Measurements from ENCODE around the gene NPW.

NPW gene

DNA sequence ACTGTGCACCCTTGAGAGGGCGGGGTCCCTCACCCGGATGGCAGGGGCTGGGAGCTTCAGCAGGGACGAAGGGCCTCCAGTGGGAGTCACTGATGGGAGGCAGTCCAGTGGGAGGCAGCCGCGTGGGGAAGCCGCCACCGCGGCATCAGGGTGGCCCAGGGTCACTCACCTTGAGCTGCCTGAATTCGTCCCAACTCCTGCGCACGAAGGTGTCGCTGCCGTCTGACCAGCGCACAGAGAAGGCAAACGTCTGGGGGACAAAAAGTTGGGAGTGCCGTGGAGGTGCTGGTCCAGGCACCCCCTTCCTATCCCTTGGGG lies 38.9 kb upstream of the NPW start:
- no peak for TF ChIP-seq CTCF (conservative IDR thresholded peaks at IDR 0.05)
- TF ChIP-seq ZFX (IDR thresholded peaks at IDR 0.05) = no peak

DNA sequence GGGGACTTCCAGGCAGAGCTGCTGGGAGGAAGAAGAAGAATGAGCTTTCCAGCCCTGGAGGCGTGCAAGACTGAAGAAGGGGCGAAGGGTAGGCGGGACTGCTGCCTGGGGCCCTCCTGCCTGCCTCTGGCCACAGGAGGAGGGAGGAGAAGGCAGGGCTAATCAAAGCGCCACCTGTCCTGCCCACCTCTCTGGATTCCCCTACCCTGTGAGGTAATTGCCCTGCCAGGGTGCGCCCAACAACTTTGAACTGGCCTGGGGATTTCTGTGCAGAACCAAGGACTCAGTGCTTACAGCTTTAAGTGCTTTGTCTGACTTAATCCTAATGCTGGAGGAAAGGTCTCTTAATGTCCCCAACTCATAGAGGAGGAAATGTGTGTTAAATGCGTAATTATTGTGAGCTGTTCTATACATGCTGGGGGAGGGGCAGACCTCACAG lies 38.2 kb upstream of the NPW start, which contains the start of gene NOXO1:
Gene NOXO1, minus strand, starts transcription at position 72 of the 439 bp plus-strand sequence. CDS start 290 bp downstream, outside the sequence.
- TF ChIP-seq CTCF (conservative IDR thresholded peaks at IDR 0.05) (no peak), ZFX (IDR thresholded peaks at IDR 0.05) (no peak)
- no peak within 1 kb of the TSS for H3K27ac ChIP-seq

More for the DNA sequence above, 38.9 kb upstream of the NPW start:
- H3K27ac ChIP-seq = no peak overlapping the region

DNA sequence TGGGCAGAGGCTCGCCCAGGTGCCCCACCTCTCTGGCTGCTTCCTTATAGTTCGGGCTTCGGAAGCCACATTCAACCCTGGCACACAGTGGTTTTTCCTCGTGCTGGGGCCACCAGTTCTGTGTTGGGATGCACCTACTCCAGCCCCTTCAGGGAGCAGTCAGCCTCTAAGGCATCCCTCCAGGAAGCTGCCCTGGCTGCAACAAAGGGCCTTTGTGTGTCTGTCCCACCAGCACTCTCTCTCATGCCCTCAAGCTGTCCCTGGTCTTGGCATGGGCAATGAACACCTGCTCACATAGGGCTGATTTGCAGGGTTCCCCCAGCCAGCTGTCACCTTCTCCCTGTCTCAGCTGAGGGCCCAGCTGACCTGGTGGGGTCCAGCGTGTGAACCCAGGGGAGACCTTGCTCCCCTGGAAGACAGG lies 37.6 kb upstream of the NPW start:
- TF ChIP-seq ZFX (IDR thresholded peaks at IDR 0.05) (no peak), CTCF (conservative IDR thresholded peaks at IDR 0.05) (no peak)
- H3K27ac ChIP-seq = no peak overlapping the region

- TF ChIP-seq ZFX (IDR thresholded peaks at IDR 0.05) (no peak), CTCF (conservative IDR thresholded peaks at IDR 0.05) (no peak)
- H3K27ac ChIP-seq = peak overlapping the region; percentile 90
Measured at GRCh38 chr16:1982991-1983543, 36.5 kb upstream of the NPW start.

DNA sequence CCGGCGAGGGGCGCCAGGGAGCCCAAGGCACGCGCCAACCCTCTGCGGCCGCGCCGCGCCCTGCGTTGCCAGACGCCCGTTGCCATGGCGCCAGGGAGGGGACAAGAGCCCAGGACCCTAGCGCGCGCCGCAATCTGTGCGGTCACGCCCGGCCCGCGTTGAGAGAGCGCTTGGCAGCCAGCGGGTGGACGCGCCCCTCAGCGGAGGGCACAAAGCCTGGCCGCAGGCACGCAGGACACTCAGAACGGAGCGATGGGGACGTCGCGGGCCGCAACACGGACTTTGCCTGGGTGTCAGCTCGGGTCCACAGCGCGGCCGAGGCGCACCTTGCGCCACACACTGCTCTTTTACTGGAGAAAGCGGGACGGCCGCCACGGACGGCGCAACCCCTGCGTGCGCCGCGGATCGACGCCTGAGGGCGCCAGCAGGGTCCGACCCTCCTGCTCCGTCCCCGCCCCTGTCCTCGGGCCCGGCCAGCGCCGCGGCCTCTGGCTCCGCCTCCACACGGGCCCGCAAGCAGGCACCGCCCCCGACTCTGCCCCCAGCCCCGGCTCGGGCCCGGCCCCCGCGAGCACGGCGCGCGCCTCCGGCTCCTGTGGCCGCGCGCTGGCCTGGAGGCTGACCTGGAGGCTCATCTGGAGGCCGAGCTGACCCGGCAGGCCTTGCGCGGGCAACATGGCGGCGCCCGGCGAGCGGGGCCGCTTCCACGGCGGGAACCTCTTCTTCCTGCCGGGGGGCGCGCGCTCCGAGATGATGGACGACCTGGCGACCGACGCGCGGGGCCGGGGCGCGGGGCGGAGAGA lies 35.8 kb upstream of the NPW start, which contains the start of gene GFER:
Gene GFER, plus strand, starts transcription at position 650 of the 803 bp plus-strand sequence. Its CDS starts 26 bp downstream, at position 676.
- TF ChIP-seq ZFX (IDR thresholded peaks at IDR 0.05) (no peak), CTCF (conservative IDR thresholded peaks at IDR 0.05) (peak; percentile 73)
- H3K27ac ChIP-seq = peak within 1 kb of the TSS; percentile 90

GRCh38 chr16:1984347-1985225 lies 35.0 kb upstream of the NPW start:
- no peak for TF ChIP-seq CTCF (conservative IDR thresholded peaks at IDR 0.05)
- peak; percentile 96 for TF ChIP-seq ZFX (IDR thresholded peaks at IDR 0.05)
- peak overlapping the region; percentile 90 for H3K27ac ChIP-seq
